Measurements from ENCODE around the gene SPNS2. TPM values are rescaled to one million over a fixed set of nuclear protein-coding genes. Genes with fewer than 3 reads are reported as not detected.
A peak's percentile ranks its signal among the peaks of the same experiment; 100 is the strongest.

The SPNS2 gene
- total RNA-seq, 1 donor from 2014 or later: 12.2 TPM

DNA sequence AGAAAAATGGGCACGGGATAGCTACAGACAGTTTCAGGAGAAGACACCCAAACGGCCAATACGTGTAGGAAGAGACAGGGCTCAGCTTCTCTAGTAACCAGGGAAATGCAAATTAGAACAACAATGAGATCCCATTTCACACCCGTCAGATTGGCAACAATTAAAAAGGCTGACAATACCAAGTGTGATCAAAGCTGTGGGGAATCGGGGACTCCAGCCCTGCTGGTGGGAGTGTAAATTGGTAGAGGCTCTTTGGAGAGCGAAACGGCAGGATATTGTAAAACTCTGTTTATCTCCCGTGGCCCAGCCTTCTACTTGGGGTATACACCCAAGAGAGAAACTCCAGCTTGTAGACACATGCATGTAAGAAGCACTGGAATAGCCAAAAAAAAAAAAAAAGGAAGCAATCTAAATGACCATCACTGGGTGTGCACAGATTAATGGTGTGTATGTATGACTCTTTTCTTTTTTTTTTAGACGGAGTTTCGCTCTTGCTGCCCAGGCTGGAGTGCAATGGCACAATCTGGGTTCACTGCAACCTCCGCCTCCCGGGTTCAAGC is 29.0 kb downstream of the SPNS2 start:
- no peak overlapping the region for H3K27ac Mint-ChIP-seq
- no peaks in the 10 kb centered on the region for H3K27me3 Mint-ChIP-seq (ENCODE audit: low read depth)
- no peaks in the 10 kb centered on the region for H3K9me3 Mint-ChIP-seq
- TF ChIP-seq, protein P1, sequence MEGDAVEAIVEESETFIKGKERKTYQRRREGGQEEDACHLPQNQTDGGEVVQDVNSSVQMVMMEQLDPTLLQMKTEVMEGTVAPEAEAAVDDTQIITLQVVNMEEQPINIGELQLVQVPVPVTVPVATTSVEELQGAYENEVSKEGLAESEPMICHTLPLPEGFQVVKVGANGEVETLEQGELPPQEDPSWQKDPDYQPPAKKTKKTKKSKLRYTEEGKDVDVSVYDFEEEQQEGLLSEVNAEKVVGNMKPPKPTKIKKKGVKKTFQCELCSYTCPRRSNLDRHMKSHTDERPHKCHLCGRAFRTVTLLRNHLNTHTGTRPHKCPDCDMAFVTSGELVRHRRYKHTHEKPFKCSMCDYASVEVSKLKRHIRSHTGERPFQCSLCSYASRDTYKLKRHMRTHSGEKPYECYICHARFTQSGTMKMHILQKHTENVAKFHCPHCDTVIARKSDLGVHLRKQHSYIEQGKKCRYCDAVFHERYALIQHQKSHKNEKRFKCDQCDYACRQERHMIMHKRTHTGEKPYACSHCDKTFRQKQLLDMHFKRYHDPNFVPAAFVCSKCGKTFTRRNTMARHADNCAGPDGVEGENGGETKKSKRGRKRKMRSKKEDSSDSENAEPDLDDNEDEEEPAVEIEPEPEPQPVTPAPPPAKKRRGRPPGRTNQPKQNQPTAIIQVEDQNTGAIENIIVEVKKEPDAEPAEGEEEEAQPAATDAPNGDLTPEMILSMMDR (IDR thresholded peaks at IDR 0.05; ENCODE audit: unreplicated experiment): no peak
- H3K4me3 Mint-ChIP-seq: no peak overlapping the region
- peaks cover 21% of the 10 kb centered on the region for H3K4me1 Mint-ChIP-seq
- no peak for DNase-seq (ENCODE audit: low spot score in 2 of 2, unreplicated experiment in 2 of 2)
- no peaks in the 10 kb centered on the region for H3K36me3 Mint-ChIP-seq

DNA sequence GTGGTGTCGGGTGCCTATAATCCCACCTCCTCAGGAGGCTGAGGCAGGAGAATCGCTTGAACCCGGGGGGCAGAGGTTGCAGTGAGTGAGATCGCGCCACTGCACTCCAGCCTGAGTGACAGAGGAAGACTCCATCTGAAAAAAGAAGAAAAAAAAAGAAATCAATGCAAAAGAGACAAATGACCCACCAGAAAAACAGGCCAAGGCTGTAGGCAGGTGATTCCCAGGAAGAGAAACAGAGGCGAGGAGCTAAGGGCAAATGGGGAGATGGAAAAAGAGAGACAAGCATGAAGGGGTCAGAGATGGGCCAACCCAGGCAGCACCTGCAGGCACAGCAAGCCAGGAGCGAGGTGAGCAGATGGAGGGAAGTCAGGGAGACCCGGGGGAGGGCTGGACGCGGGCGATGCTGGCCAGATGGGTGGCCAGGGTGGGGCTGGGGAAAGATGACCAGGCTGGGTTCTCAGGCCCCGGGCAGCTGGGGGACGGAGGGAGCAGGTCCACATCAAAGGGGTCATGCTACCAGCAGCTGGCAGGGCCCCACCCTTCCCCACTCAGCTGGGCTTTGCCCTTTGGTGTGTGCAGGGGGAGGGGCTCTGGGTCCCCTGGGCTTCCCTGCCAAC is 31.0 kb downstream of the SPNS2 start:
- H3K27ac Mint-ChIP-seq: no peak overlapping the region
- no peak overlapping the region for H3K4me3 Mint-ChIP-seq
- H3K9me3 Mint-ChIP-seq: no peaks in the 10 kb centered on the region
- no peaks in the 10 kb centered on the region for H3K27me3 Mint-ChIP-seq (ENCODE audit: low read depth)
- DNase-seq (ENCODE audit: low spot score in 2 of 2, unreplicated experiment in 2 of 2): no peak
- no peaks in the 10 kb centered on the region for H3K36me3 Mint-ChIP-seq
- H3K4me1 Mint-ChIP-seq: peaks cover 18% of the 10 kb centered on the region
- TF ChIP-seq, protein P1 (IDR thresholded peaks at IDR 0.05; ENCODE audit: unreplicated experiment): no peak

DNA sequence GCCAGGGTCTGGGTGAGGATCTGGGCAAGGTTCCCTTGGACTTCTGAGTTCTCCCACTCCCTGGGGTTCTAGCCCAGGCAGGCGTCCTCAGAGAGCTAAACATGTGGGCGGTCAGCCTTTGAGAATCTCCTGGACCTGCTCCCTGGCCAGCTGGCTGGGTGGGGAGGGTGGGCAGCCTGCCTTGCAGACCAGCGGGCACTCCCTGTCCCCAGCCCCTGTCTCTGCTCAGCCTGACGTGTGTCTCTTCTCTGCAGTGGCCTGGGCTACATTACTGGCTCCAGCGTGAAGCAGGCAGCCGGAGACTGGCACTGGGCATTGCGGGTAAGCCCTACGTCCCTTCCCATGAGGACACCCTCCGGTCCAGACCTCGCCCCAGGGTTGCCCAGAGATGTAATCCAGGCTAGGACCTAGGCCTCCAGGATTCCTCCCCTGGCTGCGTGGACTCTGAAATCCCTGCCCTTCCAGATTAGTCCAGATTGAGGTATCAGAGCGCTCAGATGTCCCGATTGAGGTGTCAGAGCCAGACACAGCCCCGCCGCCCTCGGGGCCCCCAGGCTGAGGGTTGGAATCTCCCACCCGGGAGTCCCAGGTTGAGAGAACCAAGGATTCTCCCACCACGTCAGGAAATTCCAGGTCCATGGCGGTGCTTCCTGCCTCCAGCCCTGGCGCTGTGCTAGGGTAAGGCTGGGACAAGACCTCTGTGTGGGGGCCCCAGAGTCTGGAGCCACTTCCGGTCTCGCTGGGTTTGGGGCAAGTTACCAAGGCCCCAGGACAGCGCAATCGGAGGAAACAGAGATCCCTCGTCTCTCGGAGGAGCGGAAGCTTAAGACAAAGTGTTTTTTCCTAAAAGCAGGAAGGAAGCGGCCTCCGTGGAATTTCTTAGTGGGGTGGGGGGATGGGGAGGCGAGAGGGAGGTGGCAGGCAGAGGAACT is 32.4 kb downstream of the SPNS2 start:
- Mint-ChIP-seq H3K9me3 (no peaks in the 10 kb centered on the region), H3K36me3 (peaks cover 3% of the 10 kb centered on the region), H3K27me3 (ENCODE audit: low read depth) (no peaks in the 10 kb centered on the region), H3K27ac (peak overlapping the region; percentile 50), H3K4me3 (no peak overlapping the region), H3K4me1 (peaks cover 18% of the 10 kb centered on the region)
- no peak for DNase-seq (ENCODE audit: low spot score in 2 of 2, unreplicated experiment in 2 of 2)
- TF ChIP-seq, protein P1 (IDR thresholded peaks at IDR 0.05; ENCODE audit: unreplicated experiment): no peak

DNA sequence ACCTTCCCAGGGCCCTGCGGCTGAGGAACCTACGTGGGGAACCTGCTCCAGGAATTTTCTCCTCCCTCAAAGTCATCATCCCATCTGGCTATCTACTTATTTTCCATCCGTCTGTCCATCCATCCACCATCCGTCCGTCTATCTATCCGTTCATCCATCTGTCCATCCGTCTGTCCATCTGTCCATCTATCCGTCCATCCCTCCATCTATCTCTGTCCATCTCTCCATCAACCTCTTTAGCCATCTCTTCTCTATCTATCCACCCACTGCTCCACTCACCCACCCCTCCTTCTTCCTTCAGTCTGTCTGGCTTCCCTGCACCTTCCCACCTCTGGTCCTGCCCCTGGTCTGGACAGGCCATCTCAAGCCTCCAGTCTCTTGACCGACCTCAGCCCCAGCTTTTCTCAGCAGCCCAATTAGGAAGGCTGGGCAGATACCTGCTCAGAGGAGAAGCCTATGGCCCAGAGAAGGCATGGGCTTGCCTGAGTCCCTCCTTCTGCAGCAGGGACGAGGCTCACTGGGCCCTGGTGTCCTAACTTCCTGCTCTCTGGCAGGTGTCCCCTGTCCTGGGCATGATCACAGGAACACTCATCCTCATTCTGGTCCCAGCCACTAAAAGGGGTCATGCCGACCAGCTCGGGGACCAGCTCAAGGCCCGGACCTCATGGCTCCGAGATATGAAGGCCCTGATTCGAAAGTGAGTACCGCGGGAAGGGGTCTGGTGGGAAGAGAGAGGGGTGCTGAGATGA is 33.5 kb downstream of the SPNS2 start:
- TF ChIP-seq, protein P1 (IDR thresholded peaks at IDR 0.05; ENCODE audit: unreplicated experiment): no peak
- DNase-seq (ENCODE audit: low spot score in 2 of 2, unreplicated experiment in 2 of 2): no peak
- peaks cover 13% of the 10 kb centered on the region for H3K4me1 Mint-ChIP-seq
- peaks cover 3% of the 10 kb centered on the region for H3K36me3 Mint-ChIP-seq
- no peak overlapping the region for H3K27ac Mint-ChIP-seq
- H3K9me3 Mint-ChIP-seq: no peaks in the 10 kb centered on the region
- no peak overlapping the region for H3K4me3 Mint-ChIP-seq
- no peaks in the 10 kb centered on the region for H3K27me3 Mint-ChIP-seq (ENCODE audit: low read depth)

DNA sequence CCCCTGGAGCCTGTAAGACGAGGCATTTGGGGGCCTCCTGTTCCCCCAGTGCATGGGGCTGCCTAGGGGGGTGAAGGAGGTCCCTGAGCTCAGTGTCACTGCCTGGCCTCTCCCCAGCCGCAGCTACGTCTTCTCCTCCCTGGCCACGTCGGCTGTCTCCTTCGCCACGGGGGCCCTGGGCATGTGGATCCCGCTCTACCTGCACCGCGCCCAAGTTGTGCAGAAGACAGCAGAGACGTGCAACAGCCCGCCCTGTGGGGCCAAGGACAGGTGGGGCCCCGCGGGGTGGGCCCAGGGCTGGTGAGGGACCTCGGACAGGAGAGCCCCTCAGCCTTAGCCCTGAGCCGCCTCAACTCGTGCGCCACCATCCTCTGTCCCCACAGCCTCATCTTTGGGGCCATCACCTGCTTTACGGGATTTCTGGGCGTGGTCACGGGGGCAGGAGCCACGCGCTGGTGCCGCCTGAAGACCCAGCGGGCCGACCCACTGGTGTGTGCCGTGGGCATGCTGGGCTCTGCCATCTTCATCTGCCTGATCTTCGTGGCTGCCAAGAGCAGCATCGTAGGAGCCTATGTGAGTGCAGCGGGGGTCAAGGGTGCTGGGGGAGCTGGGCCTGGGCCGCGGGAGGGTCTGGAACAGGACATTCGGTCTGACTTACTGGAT is 34.3 kb downstream of the SPNS2 start:
- H3K27ac Mint-ChIP-seq: no peak overlapping the region
- H3K36me3 Mint-ChIP-seq: peaks cover 4% of the 10 kb centered on the region
- TF ChIP-seq, protein P1 (IDR thresholded peaks at IDR 0.05; ENCODE audit: unreplicated experiment): no peak
- no peaks in the 10 kb centered on the region for H3K9me3 Mint-ChIP-seq
- DNase-seq (ENCODE audit: low spot score in 2 of 2, unreplicated experiment in 2 of 2): no peak
- no peak overlapping the region for H3K4me3 Mint-ChIP-seq
- no peaks in the 10 kb centered on the region for H3K27me3 Mint-ChIP-seq (ENCODE audit: low read depth)
- H3K4me1 Mint-ChIP-seq: peaks cover 10% of the 10 kb centered on the region
